PFSK-1 (cell line): Measurements from ENCODE around the gene B4GAT1.

ENCODE experiments used
- FOXP2 ChIP-seq: optimal IDR thresholded peaks from 2 replicates; pipeline ENCODE3; 2011; ENCODE audit warnings: borderline replicate concordance, control low read depth, inconsistent platforms; ENCODE audit not compliant: insufficient read depth; ENCODE audit errors: extremely low read length, extremely low read depth
- POLR2AphosphoS5 ChIP-seq: IDR thresholded peaks from 2 replicates; pipeline ENCODE4 v1.6.1; 2012; ENCODE audit warnings: low read depth, mild to moderate bottlenecking, control low read depth, low read length, moderate library complexity
- REST ChIP-seq, 2 experiments: IDR thresholded peaks; 2 replicates each; pipeline versions ENCODE4 v1.6.1 to v1.8.0; 2011 to 2012; ENCODE audit warnings: low read depth in 2 of 2, low read length in 2 of 2, control low read depth in 1 of 2, inconsistent platforms in 1 of 2, mild to moderate bottlenecking in 1 of 2, moderate library complexity in 1 of 2; ENCODE audit not compliant: insufficient read depth in 1 of 2
- SIN3A ChIP-seq: IDR thresholded peaks from 2 replicates; pipeline ENCODE4 v1.6.1; 2012; ENCODE audit warnings: mild to moderate bottlenecking, low read length, moderate library complexity, borderline replicate concordance; ENCODE audit not compliant: insufficient read depth
- TAF1 ChIP-seq: IDR thresholded peaks from 2 replicates; pipeline ENCODE4 v1.6.1; 2012; ENCODE audit warnings: low read length, control low read depth, borderline replicate concordance; ENCODE audit not compliant: insufficient read depth

B4GAT1 gene

GRCh38 chr11:66362481-66363147 lies 15.2 kb upstream of the B4GAT1 start:
- TF ChIP-seq POLR2AphosphoS5 (peak; percentile 47; the same call in 1 of the 2 replicates), REST (IDR thresholded peaks at IDR 0.05; ENCODE audit: insufficient read depth in 1 of 2, low read depth in 2 of 2, low read length in 2 of 2) (no peak)

GRCh38 chr11:66361502-66361941 lies 14.1 kb upstream of the B4GAT1 start:
- TF ChIP-seq SIN3A (no peak), POLR2AphosphoS5 (no peak), FOXP2 (no peak), TAF1 (no peak), REST (IDR thresholded peaks at IDR 0.05; ENCODE audit: insufficient read depth in 1 of 2, low read depth in 2 of 2, low read length in 2 of 2) (no peak)

GRCh38 chr11:66360406-66361073 lies 13.1 kb upstream of the B4GAT1 start:
- TF ChIP-seq TAF1 (no peak), SIN3A (no peak), REST (IDR thresholded peaks at IDR 0.05; ENCODE audit: insufficient read depth in 1 of 2, low read depth in 2 of 2, low read length in 2 of 2) (no peak), FOXP2 (no peak), POLR2AphosphoS5 (no peak)

GRCh38 chr11:66359662-66360087 lies 12.2 kb upstream of the B4GAT1 start:
- TF ChIP-seq TAF1 (no peak), POLR2AphosphoS5 (no peak), SIN3A (no peak), REST (IDR thresholded peaks at IDR 0.05; ENCODE audit: insufficient read depth in 1 of 2, low read depth in 2 of 2, low read length in 2 of 2) (no peak), FOXP2 (no peak)

- no peak for TF ChIP-seq SIN3A
- no peak for TF ChIP-seq TAF1
- no peak for TF ChIP-seq FOXP2
- TF ChIP-seq POLR2AphosphoS5 = no peak
- no peak for TF ChIP-seq REST (IDR thresholded peaks at IDR 0.05; ENCODE audit: insufficient read depth in 1 of 2, low read depth in 2 of 2, low read length in 2 of 2)
These were observed 1.6 kb upstream of the B4GAT1 start for GRCh38 chr11:66349084-66349386.
